ENCODE data around the gene ACO2.

ACO2 gene

DNA sequence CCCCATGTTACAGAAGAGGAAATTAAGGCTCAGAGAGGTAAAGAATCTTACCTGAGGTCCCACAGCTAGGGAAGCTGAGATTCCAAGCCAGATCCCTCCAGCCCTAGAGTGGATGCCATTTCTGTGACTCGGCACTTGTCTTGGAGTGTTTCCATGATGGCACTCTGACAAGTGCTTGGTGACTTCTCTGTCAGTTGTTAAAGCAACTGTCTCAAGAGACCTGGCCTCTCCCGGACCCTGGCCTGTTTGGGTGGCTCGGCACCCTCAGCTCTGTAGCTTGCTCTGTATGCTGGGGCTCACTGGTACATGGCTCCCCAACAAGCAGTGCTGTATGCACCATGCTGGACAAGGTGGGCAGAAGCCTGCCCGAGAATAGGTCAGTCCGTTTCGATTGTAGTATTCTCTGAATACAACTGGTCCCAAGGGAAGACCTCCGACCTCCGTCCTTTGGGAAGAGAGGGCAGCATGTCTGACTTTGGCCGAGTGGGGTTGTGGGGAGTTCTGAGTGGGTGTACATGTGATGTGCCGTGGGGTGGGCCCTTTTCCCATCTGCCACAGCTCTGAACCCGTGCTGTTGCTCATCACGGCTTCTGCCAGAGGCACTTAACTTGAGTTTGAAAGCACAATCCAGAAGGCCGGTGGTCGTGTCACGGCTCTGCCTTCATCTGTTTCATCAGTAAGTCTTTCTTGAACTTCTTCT, 12.4 kb downstream of the ACO2 start:
- TF ChIP-seq FOXP2 (optimal IDR thresholded peaks at IDR 0.05; ENCODE audit: borderline replicate concordance, extremely low read depth, extremely low read length, insufficient read depth) (no peak), SIN3A (IDR thresholded peaks at IDR 0.05; ENCODE audit: borderline replicate concordance, insufficient read depth, low read length) (no peak), POLR2AphosphoS5 (IDR thresholded peaks at IDR 0.05; ENCODE audit: low read depth, low read length) (no peak), TAF1 (IDR thresholded peaks at IDR 0.05; ENCODE audit: borderline replicate concordance, insufficient read depth, low read length) (no peak)
- TF ChIP-seq, protein P1, sequence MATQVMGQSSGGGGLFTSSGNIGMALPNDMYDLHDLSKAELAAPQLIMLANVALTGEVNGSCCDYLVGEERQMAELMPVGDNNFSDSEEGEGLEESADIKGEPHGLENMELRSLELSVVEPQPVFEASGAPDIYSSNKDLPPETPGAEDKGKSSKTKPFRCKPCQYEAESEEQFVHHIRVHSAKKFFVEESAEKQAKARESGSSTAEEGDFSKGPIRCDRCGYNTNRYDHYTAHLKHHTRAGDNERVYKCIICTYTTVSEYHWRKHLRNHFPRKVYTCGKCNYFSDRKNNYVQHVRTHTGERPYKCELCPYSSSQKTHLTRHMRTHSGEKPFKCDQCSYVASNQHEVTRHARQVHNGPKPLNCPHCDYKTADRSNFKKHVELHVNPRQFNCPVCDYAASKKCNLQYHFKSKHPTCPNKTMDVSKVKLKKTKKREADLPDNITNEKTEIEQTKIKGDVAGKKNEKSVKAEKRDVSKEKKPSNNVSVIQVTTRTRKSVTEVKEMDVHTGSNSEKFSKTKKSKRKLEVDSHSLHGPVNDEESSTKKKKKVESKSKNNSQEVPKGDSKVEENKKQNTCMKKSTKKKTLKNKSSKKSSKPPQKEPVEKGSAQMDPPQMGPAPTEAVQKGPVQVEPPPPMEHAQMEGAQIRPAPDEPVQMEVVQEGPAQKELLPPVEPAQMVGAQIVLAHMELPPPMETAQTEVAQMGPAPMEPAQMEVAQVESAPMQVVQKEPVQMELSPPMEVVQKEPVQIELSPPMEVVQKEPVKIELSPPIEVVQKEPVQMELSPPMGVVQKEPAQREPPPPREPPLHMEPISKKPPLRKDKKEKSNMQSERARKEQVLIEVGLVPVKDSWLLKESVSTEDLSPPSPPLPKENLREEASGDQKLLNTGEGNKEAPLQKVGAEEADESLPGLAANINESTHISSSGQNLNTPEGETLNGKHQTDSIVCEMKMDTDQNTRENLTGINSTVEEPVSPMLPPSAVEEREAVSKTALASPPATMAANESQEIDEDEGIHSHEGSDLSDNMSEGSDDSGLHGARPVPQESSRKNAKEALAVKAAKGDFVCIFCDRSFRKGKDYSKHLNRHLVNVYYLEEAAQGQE (IDR thresholded peaks at IDR 0.05; ENCODE audit: insufficient read depth in 1 of 2, low read depth in 2 of 2, low read length in 2 of 2): no peak

DNA sequence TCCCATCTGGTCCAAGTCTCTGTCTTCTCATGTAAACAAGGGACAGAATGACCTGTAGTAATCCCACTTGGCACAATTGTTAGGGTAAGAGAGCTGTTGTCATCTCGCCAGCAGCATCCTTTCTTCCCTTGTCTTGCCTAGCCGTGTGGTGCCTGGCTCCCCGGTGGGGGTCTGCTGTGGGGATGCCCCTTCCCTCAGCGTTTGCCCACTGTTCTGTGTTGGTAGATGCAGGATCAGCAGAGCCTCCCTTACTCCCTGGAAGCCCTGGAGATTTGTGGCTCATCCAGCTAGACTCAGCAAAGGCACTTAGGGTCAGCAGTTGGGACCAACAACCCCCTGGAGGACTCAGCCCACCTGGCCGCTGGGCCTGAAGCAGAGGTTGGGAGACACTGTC, 13.0 kb downstream of the ACO2 start:
- TF ChIP-seq POLR2AphosphoS5 (IDR thresholded peaks at IDR 0.05; ENCODE audit: low read depth, low read length) (no peak), TAF1 (IDR thresholded peaks at IDR 0.05; ENCODE audit: borderline replicate concordance, insufficient read depth, low read length) (no peak), SIN3A (IDR thresholded peaks at IDR 0.05; ENCODE audit: borderline replicate concordance, insufficient read depth, low read length) (no peak), FOXP2 (optimal IDR thresholded peaks at IDR 0.05; ENCODE audit: borderline replicate concordance, extremely low read depth, extremely low read length, insufficient read depth) (no peak)
- TF ChIP-seq, protein P1 (IDR thresholded peaks at IDR 0.05; ENCODE audit: insufficient read depth in 1 of 2, low read depth in 2 of 2, low read length in 2 of 2): no peak

DNA sequence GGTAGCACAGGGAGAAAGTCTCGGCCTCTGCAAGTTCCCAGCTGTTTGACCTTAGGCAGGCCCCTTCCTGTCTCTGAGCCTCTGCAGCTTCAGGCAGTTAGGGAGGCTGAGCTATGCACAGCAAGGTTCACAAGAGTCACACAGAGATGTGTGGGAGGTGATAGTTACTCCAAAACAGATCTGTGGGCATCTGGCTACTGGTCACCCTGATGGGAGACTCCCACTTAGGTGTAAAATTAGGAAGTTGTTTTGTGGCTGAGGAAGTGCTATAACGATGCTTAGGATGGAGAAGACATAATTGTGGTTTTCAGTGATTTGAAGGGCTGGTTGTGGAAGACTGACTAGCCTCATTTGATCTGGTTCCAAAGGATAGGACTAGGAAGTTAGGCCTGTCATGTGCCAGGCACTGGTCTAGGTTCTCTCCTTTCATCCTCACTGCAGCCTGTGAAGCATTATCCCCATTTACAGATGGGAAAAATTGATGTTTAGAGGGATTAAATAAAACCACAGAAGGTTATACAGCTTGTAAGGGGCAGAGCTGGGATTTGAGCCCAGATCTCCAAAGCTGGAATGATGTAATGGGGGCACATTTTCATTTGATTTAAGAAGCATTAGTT, 13.5 kb downstream of the ACO2 start:
- no peak for TF ChIP-seq SIN3A (IDR thresholded peaks at IDR 0.05; ENCODE audit: borderline replicate concordance, insufficient read depth, low read length)
- no peak for TF ChIP-seq POLR2AphosphoS5 (IDR thresholded peaks at IDR 0.05; ENCODE audit: low read depth, low read length)
- no peak for TF ChIP-seq TAF1 (IDR thresholded peaks at IDR 0.05; ENCODE audit: borderline replicate concordance, insufficient read depth, low read length)
- TF ChIP-seq FOXP2 (optimal IDR thresholded peaks at IDR 0.05; ENCODE audit: borderline replicate concordance, extremely low read depth, extremely low read length, insufficient read depth): no peak
- TF ChIP-seq, protein P1 (IDR thresholded peaks at IDR 0.05; ENCODE audit: insufficient read depth in 1 of 2, low read depth in 2 of 2, low read length in 2 of 2): no peak

DNA sequence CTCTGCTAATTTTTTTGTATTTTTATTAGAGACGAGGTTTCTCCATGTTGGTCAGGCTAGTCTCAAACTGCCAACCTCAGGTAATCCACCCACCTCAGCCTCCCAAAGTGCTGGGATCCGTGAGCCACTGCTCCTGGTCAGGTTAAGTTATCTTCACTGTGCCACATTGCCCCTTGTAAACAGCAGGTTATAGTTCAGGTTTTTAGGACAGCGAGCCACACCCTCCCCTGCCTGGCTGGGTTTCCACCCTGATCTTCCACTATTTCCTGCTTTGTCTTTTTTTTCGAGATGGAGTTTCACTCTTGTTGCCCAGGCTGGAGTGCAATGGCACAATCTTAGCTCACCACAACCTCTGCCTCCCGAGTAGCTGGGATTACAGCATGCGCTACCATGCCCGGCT, 16.1 kb downstream of the ACO2 start:
- TF ChIP-seq, protein P1 (IDR thresholded peaks at IDR 0.05; ENCODE audit: insufficient read depth in 1 of 2, low read depth in 2 of 2, low read length in 2 of 2): no peak
- no peak for TF ChIP-seq FOXP2 (optimal IDR thresholded peaks at IDR 0.05; ENCODE audit: borderline replicate concordance, extremely low read depth, extremely low read length, insufficient read depth)
- TF ChIP-seq TAF1 (IDR thresholded peaks at IDR 0.05; ENCODE audit: borderline replicate concordance, insufficient read depth, low read length): no peak
- TF ChIP-seq POLR2AphosphoS5 (IDR thresholded peaks at IDR 0.05; ENCODE audit: low read depth, low read length): no peak
- no peak for TF ChIP-seq SIN3A (IDR thresholded peaks at IDR 0.05; ENCODE audit: borderline replicate concordance, insufficient read depth, low read length)
